Coronary artery (tissue), 2 donors: ENCODE data around the gene PGS1.

Experiments used
- DNase-seq: peaks from one replicate; pipeline ENCODE4 v3.0.0-alpha.2; 2017; ENCODE audit warnings: low spot score
- H3K27ac ChIP-seq, 2 donors: fragments of 200-600 bp; sonication (generic); one replicate each; pipeline ENCODE4 v1.5.1; 2016 to 2019
- H3K4me3 ChIP-seq: fragments of 200-600 bp; sonication (generic); 2 replicates; pipeline ENCODE4 v1.5.1; 2016; ENCODE audit warnings: mild to moderate bottlenecking, moderate library complexity
- CTCF ChIP-seq: fragments of 200-600 bp; sonication (generic); IDR thresholded peaks from one replicate; pipeline ENCODE4 v1.5.1; 2019; ENCODE audit warnings: antibody characterized with exemption

The PGS1 gene

GRCh38 chr17:78441271-78441971 is 63.0 kb downstream of the PGS1 start:
- no peak for TF ChIP-seq CTCF
- DNase-seq, result no peak
- H3K27ac ChIP-seq, result no peak overlapping the region

GRCh38 chr17:78442648-78443218 is 64.3 kb downstream of the PGS1 start:
- H3K27ac ChIP-seq, result peak overlapping the region in 1 of 2 donors; percentile 11
- no peak for TF ChIP-seq CTCF
- DNase-seq, result peak; percentile 84
- no peak overlapping the region for H3K4me3 ChIP-seq

More at GRCh38 chr17:78441271-78441971, 63.0 kb downstream of the PGS1 start:
- no peak overlapping the region for H3K4me3 ChIP-seq

- H3K4me3 ChIP-seq, result no peak overlapping the region
- no peak for TF ChIP-seq CTCF
- no peak for DNase-seq
- no peak overlapping the region for H3K27ac ChIP-seq
Measured at GRCh38 chr17:78444392-78444791, 65.9 kb downstream of the PGS1 start.

GRCh38 chr17:78446833-78447232 is 68.4 kb downstream of the PGS1 start:
- Histone ChIP-seq H3K27ac (no peak overlapping the region), H3K4me3 (no peak overlapping the region)
- no peak for TF ChIP-seq CTCF
- DNase-seq, result no peak

GRCh38 chr17:78448356-78448993 is 70.0 kb downstream of the PGS1 start:
- no peak for TF ChIP-seq CTCF
- DNase-seq, result no peak
- no peak overlapping the region for H3K4me3 ChIP-seq
- no peak overlapping the region for H3K27ac ChIP-seq

- TF ChIP-seq CTCF, result no peak
- Histone ChIP-seq H3K27ac (no peak overlapping the region), H3K4me3 (no peak overlapping the region)
- no peak for DNase-seq
Measured at GRCh38 chr17:78449983-78450595, 71.6 kb downstream of the PGS1 start.
